Vagina (tissue), 2 donors: Measurements from ENCODE around the gene INPP5A.

ENCODE experiments used
- POLR2A ChIP-seq, 2 donors: fragments of 450-650 bp; IDR thresholded peaks; one replicate each; pipeline ENCODE4 v1.6.1; 2017; ENCODE audit warnings: antibody characterized with exemption in 2 of 2, mild to moderate bottlenecking in 2 of 2, moderate library complexity in 2 of 2
- TF ChIP-seq, protein P1 (sequence below), 3 experiments: fragments of 450-650 bp in 2 of 3; fragments of 200-600 bp in 1 of 3; sonication (generic) in 1 of 3; IDR thresholded peaks; one replicate each; pipeline ENCODE4 v1.5.1; 2017 to 2019; ENCODE audit warnings: antibody characterized with exemption in 3 of 3, mild to moderate bottlenecking in 2 of 3, moderate library complexity in 2 of 3

DNA sequence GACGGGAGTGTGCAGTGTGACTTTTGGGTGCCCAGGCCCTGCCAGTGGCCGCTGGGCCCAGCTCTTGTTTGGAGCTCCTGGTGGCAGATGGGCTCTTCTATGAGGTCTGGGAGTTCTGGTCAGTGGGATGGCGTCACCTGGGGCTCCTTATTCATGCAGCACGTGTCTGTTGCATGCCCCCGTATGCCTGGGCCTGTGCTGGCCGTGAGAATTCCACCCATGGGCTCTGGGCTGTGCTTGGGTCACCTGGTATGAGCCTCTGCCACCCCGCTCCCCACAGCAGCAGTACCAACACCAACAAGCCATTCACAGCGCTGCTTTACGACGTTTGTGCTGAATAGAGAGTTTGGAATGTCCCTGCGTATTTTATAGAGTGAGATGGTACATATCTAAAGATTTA is 27.1 kb downstream of the INPP5A start:
- TF ChIP-seq POLR2A (IDR thresholded peaks at IDR 0.05), result no peak
- TF ChIP-seq, protein P1, sequence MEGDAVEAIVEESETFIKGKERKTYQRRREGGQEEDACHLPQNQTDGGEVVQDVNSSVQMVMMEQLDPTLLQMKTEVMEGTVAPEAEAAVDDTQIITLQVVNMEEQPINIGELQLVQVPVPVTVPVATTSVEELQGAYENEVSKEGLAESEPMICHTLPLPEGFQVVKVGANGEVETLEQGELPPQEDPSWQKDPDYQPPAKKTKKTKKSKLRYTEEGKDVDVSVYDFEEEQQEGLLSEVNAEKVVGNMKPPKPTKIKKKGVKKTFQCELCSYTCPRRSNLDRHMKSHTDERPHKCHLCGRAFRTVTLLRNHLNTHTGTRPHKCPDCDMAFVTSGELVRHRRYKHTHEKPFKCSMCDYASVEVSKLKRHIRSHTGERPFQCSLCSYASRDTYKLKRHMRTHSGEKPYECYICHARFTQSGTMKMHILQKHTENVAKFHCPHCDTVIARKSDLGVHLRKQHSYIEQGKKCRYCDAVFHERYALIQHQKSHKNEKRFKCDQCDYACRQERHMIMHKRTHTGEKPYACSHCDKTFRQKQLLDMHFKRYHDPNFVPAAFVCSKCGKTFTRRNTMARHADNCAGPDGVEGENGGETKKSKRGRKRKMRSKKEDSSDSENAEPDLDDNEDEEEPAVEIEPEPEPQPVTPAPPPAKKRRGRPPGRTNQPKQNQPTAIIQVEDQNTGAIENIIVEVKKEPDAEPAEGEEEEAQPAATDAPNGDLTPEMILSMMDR (IDR thresholded peaks at IDR 0.05), result no peak
